ENCODE results near the gene AMY1C.
"Not testable (repeated sequence)": the region's sequence is repeated elsewhere in the genome, so short reads cannot be mapped to it uniquely, and the experiment has no call there.

- TF ChIP-seq POLR2A, CTCF (IDR thresholded peaks at IDR 0.05): not testable (repeated sequence)
Observed at GRCh38 chr1:103710381-103710780, 39.3 kb upstream of the AMY1C start.
